Measurements from ENCODE around the gene TANC1. TPM values are rescaled to one million over a fixed set of nuclear protein-coding genes. Genes with fewer than 3 reads are reported as not detected.

Gene TANC1
- total and polyA plus RNA-seq, 4 experiments from 2014 or later: 0.35 to 0.79 (median 0.50) TPM; not detected in 1

DNA sequence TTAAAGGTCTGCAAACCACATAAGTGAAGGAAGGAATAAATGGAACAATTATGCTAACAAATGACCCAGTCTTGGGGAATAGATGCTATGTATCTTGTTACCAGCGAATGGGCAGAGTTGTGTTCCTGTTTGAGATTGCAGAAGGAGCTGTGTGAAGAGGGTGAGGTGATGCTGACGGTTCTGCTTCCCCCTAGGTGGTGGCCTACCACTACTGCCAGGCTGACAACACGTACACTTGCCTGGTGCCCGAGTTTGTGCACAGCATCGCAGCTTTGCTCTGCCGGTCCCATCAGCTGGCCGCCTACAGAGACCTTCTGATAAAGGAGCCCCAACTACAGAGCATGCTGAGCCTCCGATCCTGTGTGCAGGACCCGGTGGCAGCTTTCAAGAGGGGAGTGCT, 206.3 kb downstream of the TANC1 start:
- Mint-ChIP-seq H3K27ac (no peak overlapping the region), H3K36me3 (no peaks in the 10 kb centered on the region), H3K9me3 (no peaks in the 10 kb centered on the region), H3K4me3 (no peak overlapping the region), H3K27me3 (no peaks in the 10 kb centered on the region), H3K4me1 (no peaks in the 10 kb centered on the region)
- ChIA-PET CTCF (ENCODE audit: partially characterized antibody) (interaction anchor here (1.8 kb wide), 1 partner anchor 8 kb away, joined by 4 read pairs; no protein-coding TSS in a partner anchor), POLR2A (ENCODE audit: partially characterized antibody) (no interaction called here)
- Histone ChIP-seq H3K27ac (ENCODE audit: low read depth, low read length) (no peak overlapping the region), H3K9me3 (ENCODE audit: control insufficient read depth in 1 of 2, low read length in 2 of 2) (no peaks in the 10 kb centered on the region), H3K27me3 (ENCODE audit: insufficient read depth, low read length) (no peaks in the 10 kb centered on the region), H3K36me3 (ENCODE audit: insufficient read depth, low read length) (no peaks in the 10 kb centered on the region), H3K4me3 (ENCODE audit: low read length in 2 of 2) (no peak overlapping the region), H3K4me1 (ENCODE audit: insufficient read depth, low read length) (no peaks in the 10 kb centered on the region)
- DNase-seq: no peak
- intact Hi-C loops (cut with micrococcal nuclease): no loop called here

DNA sequence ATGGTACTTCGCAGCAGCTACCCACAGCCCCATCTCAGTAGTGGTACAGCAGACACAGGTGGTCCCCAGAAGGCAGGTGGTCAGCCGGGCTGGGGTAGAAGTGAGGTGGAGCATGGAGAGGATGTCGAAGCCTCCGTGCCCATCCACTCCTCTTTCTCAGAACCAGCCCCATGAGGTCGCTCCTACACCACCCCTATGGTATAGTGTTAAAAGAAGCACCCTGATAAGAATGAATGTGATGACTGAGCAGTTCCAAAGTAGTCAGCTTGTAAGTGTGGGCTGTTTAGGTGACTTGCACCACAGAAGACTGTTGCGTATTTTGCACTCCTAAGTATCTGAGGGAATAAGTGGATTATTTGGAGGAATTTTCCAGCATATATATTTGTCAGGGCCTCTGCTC, 206.7 kb downstream of the TANC1 start:
- H3K4me3 ChIP-seq (ENCODE audit: low read length in 2 of 2): no peak overlapping the region
- no peaks in the 10 kb centered on the region for H3K9me3 Mint-ChIP-seq
- no peaks in the 10 kb centered on the region for H3K27me3 Mint-ChIP-seq
- CTCF ChIA-PET (ENCODE audit: partially characterized antibody): no interaction called here
- DNase-seq: no peak
- H3K36me3 Mint-ChIP-seq: no peaks in the 10 kb centered on the region
- POLR2A ChIA-PET (ENCODE audit: partially characterized antibody): no interaction called here
- no peaks in the 10 kb centered on the region for H3K4me1 ChIP-seq (ENCODE audit: insufficient read depth, low read length)
- no peak overlapping the region for H3K27ac Mint-ChIP-seq
- no peaks in the 10 kb centered on the region for H3K27me3 ChIP-seq (ENCODE audit: insufficient read depth, low read length)
- no peaks in the 10 kb centered on the region for H3K4me1 Mint-ChIP-seq
- H3K27ac ChIP-seq (ENCODE audit: low read depth, low read length): no peak overlapping the region
- intact Hi-C loops (cut with micrococcal nuclease): no loop called here
- no peaks in the 10 kb centered on the region for H3K9me3 ChIP-seq (ENCODE audit: control insufficient read depth in 1 of 2, low read length in 2 of 2)
- no peak overlapping the region for H3K4me3 Mint-ChIP-seq
- no peaks in the 10 kb centered on the region for H3K36me3 ChIP-seq (ENCODE audit: insufficient read depth, low read length)

DNA sequence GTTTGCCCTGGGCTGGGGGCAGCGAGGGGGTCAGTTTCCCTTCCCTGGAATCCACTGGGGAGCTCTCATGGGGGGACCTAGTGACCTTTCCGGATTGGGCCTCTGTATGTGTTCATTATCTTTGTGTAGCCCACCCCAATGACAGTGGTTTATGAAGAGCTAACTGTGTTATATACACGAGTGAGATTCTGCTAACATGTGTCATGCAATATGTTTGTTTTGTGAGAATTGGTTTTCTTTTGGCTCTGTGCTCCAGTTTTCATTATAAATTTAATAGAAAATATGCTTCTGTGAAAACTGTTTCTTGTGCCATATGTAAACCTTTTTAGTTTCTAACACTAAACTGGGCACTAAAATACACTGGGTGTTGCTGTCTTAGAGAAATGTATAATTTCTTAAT, 207.5 kb downstream of the TANC1 start:
- H3K36me3 Mint-ChIP-seq: no peaks in the 10 kb centered on the region
- H3K27me3 ChIP-seq (ENCODE audit: insufficient read depth, low read length): no peaks in the 10 kb centered on the region
- H3K4me3 Mint-ChIP-seq: no peak overlapping the region
- CTCF ChIA-PET (ENCODE audit: partially characterized antibody): no interaction called here
- H3K36me3 ChIP-seq (ENCODE audit: insufficient read depth, low read length): no peaks in the 10 kb centered on the region
- no peaks in the 10 kb centered on the region for H3K9me3 ChIP-seq (ENCODE audit: control insufficient read depth in 1 of 2, low read length in 2 of 2)
- no peak overlapping the region for H3K27ac Mint-ChIP-seq
- no peaks in the 10 kb centered on the region for H3K27me3 Mint-ChIP-seq
- H3K4me3 ChIP-seq (ENCODE audit: low read length in 2 of 2): no peak overlapping the region
- no peak for DNase-seq
- no peaks in the 10 kb centered on the region for H3K4me1 Mint-ChIP-seq
- peaks cover 0 to 2% (median 0%) of the 10 kb centered on the region in 8 donors for H3K9me3 Mint-ChIP-seq
- POLR2A ChIA-PET (ENCODE audit: partially characterized antibody): no interaction called here
- intact Hi-C loops (cut with micrococcal nuclease): no loop called here
- no peak overlapping the region for H3K27ac ChIP-seq (ENCODE audit: low read depth, low read length)
- H3K4me1 ChIP-seq (ENCODE audit: insufficient read depth, low read length): no peaks in the 10 kb centered on the region

DNA sequence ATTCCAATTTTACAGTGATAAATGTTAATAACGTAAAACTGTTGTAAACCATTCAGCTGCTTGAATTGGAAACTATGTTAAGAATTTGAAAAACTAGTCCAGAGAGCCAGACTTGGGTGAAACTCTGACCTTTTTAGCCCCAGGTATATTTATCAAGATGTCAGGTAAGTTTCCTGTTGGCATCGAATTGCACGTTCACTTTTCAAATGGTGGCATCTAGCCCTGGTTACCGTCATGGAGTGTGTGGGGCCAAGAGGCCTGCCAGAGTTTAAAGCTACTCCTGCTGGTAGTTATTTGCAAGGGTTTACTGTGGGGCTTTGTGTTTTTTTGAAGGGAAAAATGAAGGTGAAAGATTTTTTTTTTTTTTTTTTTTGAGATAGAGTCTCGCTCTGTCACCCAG, 208.1 kb downstream of the TANC1 start:
- Histone ChIP-seq H3K4me3 (ENCODE audit: low read length in 2 of 2) (no peak overlapping the region), H3K4me1 (ENCODE audit: insufficient read depth, low read length) (no peaks in the 10 kb centered on the region), H3K9me3 (ENCODE audit: control insufficient read depth in 1 of 2, low read length in 2 of 2) (no peaks in the 10 kb centered on the region), H3K27ac (ENCODE audit: low read depth, low read length) (no peak overlapping the region), H3K36me3 (ENCODE audit: insufficient read depth, low read length) (no peaks in the 10 kb centered on the region), H3K27me3 (ENCODE audit: insufficient read depth, low read length) (no peaks in the 10 kb centered on the region)
- H3K4me3 Mint-ChIP-seq: no peak overlapping the region
- H3K4me1 Mint-ChIP-seq: no peaks in the 10 kb centered on the region
- H3K36me3 Mint-ChIP-seq: no peaks in the 10 kb centered on the region
- no peak for DNase-seq
- H3K9me3 Mint-ChIP-seq: peaks cover 0 to 2% (median 0%) of the 10 kb centered on the region in 8 donors
- H3K27ac Mint-ChIP-seq: no peak overlapping the region
- CTCF ChIA-PET (ENCODE audit: partially characterized antibody): no interaction called here
- intact Hi-C loops (cut with micrococcal nuclease): no loop called here
- POLR2A ChIA-PET (ENCODE audit: partially characterized antibody): no interaction called here
- no peaks in the 10 kb centered on the region for H3K27me3 Mint-ChIP-seq

DNA sequence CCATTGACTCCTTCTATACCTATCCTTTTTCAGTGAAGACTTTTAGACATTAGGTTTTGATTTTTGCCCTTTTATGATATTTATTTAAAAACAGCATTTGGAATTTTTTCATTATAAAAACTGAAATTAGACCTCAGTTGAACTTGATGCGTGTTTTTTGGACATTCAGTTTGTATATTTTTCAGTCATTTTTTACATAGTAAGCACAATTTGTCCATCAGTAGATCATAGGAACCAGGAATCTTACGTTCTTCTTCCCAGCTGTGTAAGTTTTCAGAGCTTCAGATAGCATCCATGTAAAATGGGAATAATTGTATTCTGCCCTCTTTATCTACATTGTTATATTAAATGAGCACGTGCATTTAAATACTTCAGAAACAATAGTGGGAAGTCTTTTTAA, 208.9 kb downstream of the TANC1 start:
- DNase-seq: no peak
- no peak overlapping the region for H3K27ac ChIP-seq (ENCODE audit: low read depth, low read length)
- no peaks in the 10 kb centered on the region for H3K27me3 ChIP-seq (ENCODE audit: insufficient read depth, low read length)
- Mint-ChIP-seq H3K4me1 (no peaks in the 10 kb centered on the region), H3K27ac (no peak overlapping the region), H3K27me3 (no peaks in the 10 kb centered on the region), H3K36me3 (no peaks in the 10 kb centered on the region), H3K9me3 (peaks cover 0 to 2% (median 0%) of the 10 kb centered on the region in 8 donors), H3K4me3 (no peak overlapping the region)
- H3K9me3 ChIP-seq (ENCODE audit: control insufficient read depth in 1 of 2, low read length in 2 of 2): no peaks in the 10 kb centered on the region
- H3K4me1 ChIP-seq (ENCODE audit: insufficient read depth, low read length): no peaks in the 10 kb centered on the region
- ChIA-PET POLR2A (ENCODE audit: partially characterized antibody) (no interaction called here), CTCF (ENCODE audit: partially characterized antibody) (no interaction called here)
- H3K4me3 ChIP-seq (ENCODE audit: low read length in 2 of 2): no peak overlapping the region
- no peaks in the 10 kb centered on the region for H3K36me3 ChIP-seq (ENCODE audit: insufficient read depth, low read length)
- intact Hi-C loops (cut with micrococcal nuclease): no loop called here

DNA sequence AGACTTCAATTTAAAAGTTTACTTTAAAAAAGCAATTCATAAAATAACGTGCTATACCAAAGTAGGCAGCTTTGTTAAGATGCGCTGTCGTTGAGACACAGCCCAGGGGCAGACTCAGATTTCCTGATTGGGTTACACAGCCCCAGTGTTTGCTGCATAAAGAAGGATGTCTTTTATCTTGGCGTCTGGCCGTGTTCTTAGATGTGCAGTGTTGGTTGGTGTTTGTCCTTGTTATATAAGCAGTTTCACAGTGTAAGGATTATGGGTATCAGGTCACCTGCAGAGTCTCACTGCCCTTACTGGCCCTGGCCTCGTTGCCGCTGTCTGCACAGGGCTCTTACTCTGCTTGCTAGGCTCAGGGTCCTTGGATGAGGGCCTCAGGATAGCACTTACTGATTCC, 209.5 kb downstream of the TANC1 start:
- H3K36me3 ChIP-seq (ENCODE audit: insufficient read depth, low read length): no peaks in the 10 kb centered on the region
- H3K9me3 ChIP-seq (ENCODE audit: control insufficient read depth in 1 of 2, low read length in 2 of 2): no peaks in the 10 kb centered on the region
- intact Hi-C loops (cut with micrococcal nuclease): no loop called here
- no peak overlapping the region for H3K27ac ChIP-seq (ENCODE audit: low read depth, low read length)
- no peaks in the 10 kb centered on the region for H3K27me3 ChIP-seq (ENCODE audit: insufficient read depth, low read length)
- Mint-ChIP-seq H3K4me1 (no peaks in the 10 kb centered on the region), H3K4me3 (no peak overlapping the region), H3K9me3 (peaks cover 0 to 2% (median 0%) of the 10 kb centered on the region in 8 donors), H3K27me3 (no peaks in the 10 kb centered on the region), H3K27ac (no peak overlapping the region), H3K36me3 (no peaks in the 10 kb centered on the region)
- POLR2A ChIA-PET (ENCODE audit: partially characterized antibody): no interaction called here
- CTCF ChIA-PET (ENCODE audit: partially characterized antibody): interaction anchor here (1.1 kb wide), 1 partner anchor 59 kb away, joined by 3 read pairs; no protein-coding TSS in a partner anchor
- no peaks in the 10 kb centered on the region for H3K4me1 ChIP-seq (ENCODE audit: insufficient read depth, low read length)
- no peak for DNase-seq
- no peak overlapping the region for H3K4me3 ChIP-seq (ENCODE audit: low read length in 2 of 2)

DNA sequence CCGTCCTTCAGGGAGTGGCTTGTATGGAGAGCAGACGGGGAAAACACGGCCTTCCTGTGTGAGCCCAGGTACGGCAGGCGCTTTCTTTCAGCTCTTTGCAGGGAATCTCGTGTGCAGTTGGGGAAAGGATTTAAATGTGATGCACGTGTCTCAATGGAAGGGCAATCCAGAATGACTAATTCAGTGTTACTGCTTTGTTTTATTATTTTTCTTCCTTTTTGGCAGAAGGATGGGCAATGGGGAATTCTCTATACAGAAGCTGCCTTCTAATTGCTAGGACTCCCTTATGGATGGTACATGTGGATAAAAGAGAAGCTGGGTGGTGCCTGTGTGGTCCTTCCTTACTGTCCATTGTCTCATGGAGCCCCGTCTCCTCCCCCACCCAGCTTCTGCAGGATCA, 210.7 kb downstream of the TANC1 start:
- peak overlapping the region in 1 of 7 donors; percentile 29 for H3K27ac Mint-ChIP-seq
- CTCF ChIA-PET (ENCODE audit: partially characterized antibody): interaction anchor here (0.9 to 1.1 kb wide), 2 partner anchors 29 to 60 kb away, joined by 3 read pairs; no protein-coding TSS in a partner anchor

DNA sequence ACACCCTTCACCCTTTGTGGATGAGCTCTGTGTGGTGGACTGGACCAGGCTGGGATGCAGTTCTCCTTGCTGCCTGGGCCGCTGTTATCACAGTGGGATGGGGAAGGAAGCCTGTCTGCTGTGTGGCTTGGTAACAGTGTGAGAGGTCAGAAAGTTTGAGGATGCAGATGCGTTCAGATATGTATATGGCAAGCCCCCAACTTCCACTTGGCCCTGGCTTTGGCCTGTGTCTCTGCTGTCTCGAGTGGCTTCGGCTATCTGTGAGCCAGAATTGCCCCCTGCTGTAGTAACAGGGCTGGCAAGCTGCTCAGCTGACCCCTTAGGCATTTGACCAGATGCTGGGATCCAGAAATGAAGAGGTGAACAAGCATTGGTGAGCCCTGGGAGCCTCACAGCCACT, 211.3 kb downstream of the TANC1 start:
- Mint-ChIP-seq H3K27me3 (no peaks in the 10 kb centered on the region), H3K4me1 (no peaks in the 10 kb centered on the region), H3K9me3 (peaks cover 0 to 2% (median 0%) of the 10 kb centered on the region in 8 donors), H3K27ac (no peak overlapping the region), H3K4me3 (no peak overlapping the region), H3K36me3 (no peaks in the 10 kb centered on the region)
- H3K4me3 ChIP-seq (ENCODE audit: low read length in 2 of 2): no peak overlapping the region
- H3K4me1 ChIP-seq (ENCODE audit: insufficient read depth, low read length): no peaks in the 10 kb centered on the region
- no peak for DNase-seq
- no peaks in the 10 kb centered on the region for H3K36me3 ChIP-seq (ENCODE audit: insufficient read depth, low read length)
- no peaks in the 10 kb centered on the region for H3K9me3 ChIP-seq (ENCODE audit: control insufficient read depth in 1 of 2, low read length in 2 of 2)
- H3K27me3 ChIP-seq (ENCODE audit: insufficient read depth, low read length): no peaks in the 10 kb centered on the region
- POLR2A ChIA-PET (ENCODE audit: partially characterized antibody): no interaction called here
- intact Hi-C loops (cut with micrococcal nuclease): no loop called here
- H3K27ac ChIP-seq (ENCODE audit: low read depth, low read length): no peak overlapping the region
- CTCF ChIA-PET (ENCODE audit: partially characterized antibody): interaction anchor here (0.9 kb wide), 1 partner anchor 29 kb away, joined by 3 read pairs; no protein-coding TSS in a partner anchor

More for the DNA sequence above, 210.7 kb downstream of the TANC1 start:
- no peak overlapping the region for H3K4me3 ChIP-seq (ENCODE audit: low read length in 2 of 2)
- H3K27me3 ChIP-seq (ENCODE audit: insufficient read depth, low read length): no peaks in the 10 kb centered on the region
- DNase-seq: no peak
- H3K9me3 ChIP-seq (ENCODE audit: control insufficient read depth in 1 of 2, low read length in 2 of 2): no peaks in the 10 kb centered on the region
- H3K27ac ChIP-seq (ENCODE audit: low read depth, low read length): no peak overlapping the region
- Mint-ChIP-seq H3K36me3 (no peaks in the 10 kb centered on the region), H3K27me3 (no peaks in the 10 kb centered on the region), H3K4me3 (no peak overlapping the region), H3K9me3 (peaks cover 0 to 2% (median 0%) of the 10 kb centered on the region in 8 donors), H3K4me1 (no peaks in the 10 kb centered on the region)
- intact Hi-C loops (cut with micrococcal nuclease): no loop called here
- POLR2A ChIA-PET (ENCODE audit: partially characterized antibody): no interaction called here
- H3K36me3 ChIP-seq (ENCODE audit: insufficient read depth, low read length): no peaks in the 10 kb centered on the region
- H3K4me1 ChIP-seq (ENCODE audit: insufficient read depth, low read length): no peaks in the 10 kb centered on the region

Data from CD4-positive, alpha-beta memory T cell (primary cell).